NCI-H128 (cell line): Measurements from ENCODE around the gene ADI1.
"Not testable (repeated sequence)": the region's sequence is repeated elsewhere in the genome, so short reads cannot be mapped to it uniquely, and the experiment has no call there.

Source experiments
- DNase-seq: peaks from one replicate; lab custom pipeline; 2025; ENCODE audit not compliant: unreplicated experiment; lab: John Stamatoyannopoulos, UW

The ADI1 gene

DNA sequence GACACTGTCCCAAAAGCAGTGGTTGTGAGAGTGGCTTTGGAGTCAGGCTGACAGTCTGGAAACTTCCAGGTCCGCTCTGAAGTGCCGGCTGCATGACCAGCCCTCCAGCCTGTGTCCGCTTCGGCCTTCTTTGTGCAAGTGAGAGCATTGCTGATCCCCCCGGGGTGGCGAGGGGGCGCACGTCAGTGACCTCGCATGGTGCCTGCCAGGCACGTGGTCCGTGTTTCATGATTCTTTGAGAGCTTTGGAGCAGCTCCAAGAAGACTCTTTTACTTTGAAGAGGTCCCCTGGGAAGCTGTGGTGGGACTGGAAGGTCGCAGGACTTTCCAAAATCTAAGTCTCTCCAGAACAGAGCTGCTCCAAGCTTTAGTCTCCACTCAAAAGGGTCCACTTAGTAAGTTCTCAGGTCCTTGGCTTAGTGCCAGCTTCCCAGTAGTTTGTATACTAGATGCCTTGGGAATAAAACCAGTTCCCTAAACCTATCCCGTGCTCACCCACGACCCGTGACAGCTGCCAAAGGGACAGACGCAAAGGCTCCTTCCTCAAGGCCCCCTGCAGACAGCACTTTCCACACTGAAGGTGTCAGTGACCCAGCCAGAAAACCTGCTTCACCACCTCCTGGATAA is 68.8 kb downstream of the ADI1 start:
- DNase-seq, result no peak

DNA sequence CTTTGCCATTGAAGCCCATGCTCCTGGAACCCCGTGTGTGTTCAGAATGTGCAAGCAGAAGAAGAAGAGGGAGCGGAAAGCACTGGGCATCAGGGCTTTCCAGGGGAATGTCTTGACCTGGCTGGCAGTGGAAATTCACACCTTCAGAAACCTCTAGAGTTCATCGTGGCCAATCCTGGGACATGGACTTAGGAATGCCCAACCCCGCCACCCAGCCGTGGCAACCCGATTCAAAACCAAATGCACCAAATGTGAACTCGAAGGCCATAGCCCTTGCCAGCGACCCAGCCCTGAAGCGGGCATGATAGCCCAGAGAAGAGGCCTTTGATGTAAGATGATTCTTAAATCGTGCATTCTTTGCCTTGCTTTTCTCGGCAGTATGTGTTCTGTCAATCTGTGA is 69.4 kb downstream of the ADI1 start:
- DNase-seq, result no peak

DNA sequence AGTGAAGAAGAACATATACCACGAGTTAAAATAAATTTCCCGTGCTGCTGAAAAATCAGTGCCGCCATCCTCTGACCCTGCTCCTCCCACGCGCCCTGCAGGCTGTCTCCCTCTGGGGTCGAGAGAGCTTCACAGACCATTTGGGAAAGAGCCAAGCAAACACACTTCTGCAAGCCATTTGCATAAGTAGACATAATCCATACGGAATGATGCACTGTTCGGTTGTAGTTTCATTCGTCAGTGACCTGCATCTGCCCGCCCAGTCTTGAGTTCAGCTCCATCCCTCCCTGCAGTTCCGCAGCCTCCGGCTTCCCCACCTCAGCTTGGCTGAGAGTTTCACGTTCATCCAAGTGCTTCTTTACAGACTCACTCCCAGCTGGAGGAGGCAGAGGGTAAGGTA is 70.2 kb downstream of the ADI1 start:
- no peak for DNase-seq

DNA sequence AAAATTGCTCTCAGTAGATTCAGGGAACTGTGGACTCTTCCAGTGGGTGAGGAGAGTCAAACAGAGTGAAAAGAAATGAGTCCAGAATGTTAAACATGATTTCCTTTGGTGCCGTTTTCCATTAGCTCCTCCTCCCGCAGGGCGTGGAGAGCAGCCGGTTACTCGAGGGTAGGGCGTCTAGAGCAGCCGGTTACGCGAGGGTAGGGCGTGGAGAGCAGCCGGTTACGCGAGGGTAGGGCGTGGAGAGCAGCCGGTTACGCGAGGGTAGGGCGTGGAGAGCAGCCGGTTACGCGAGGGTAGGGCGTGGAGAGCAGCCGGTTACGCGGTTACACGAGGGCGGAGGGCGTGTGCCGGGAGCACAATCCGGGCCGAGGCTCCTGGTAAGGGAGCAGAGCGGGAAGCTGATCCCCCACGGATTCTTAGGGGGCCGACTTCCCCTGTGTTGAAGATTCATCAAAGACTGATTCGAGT is 70.9 kb downstream of the ADI1 start:
- not testable (repeated sequence) for DNase-seq

DNA sequence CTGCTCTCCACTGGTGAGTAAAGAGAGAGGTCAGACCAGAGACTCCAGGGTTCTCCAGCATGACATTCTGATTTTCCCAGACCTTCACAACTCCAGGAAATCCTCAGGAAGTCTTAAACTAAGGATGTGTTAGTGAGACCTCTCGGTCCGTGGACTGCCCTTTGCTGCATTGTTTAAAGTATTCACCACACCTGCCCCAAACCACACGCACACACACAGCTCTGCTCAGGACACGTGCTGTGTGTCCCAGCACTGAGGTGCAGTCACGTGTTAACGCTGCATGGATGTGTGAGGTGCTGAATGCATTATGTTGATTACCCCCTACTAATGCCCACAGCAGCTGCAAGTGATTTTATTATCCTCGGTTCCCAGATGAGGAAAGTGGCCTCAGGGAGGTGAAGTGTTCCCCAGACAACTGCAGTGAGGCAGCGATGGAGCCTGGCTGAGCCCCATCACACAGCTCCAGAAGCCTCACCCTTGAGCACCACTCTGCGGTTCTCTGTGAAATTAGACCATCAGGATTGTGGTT is 71.5 kb downstream of the ADI1 start:
- no peak for DNase-seq
